Measurements from ENCODE around the gene TGIF2.

TGIF2 gene

GRCh38 chr20:36593347-36593929 lies 20.0 kb downstream of the TGIF2 start:
- DNase-seq (ENCODE audit: low read depth), result no peak
- H3K4me3 ChIP-seq (ENCODE audit: low read length), result no peak overlapping the region
- no peak for TF ChIP-seq CTCF (conservative IDR thresholded peaks at IDR 0.05; ENCODE audit: low read length)

- TF ChIP-seq CTCF (conservative IDR thresholded peaks at IDR 0.05; ENCODE audit: low read length), result no peak
- no peak for DNase-seq (ENCODE audit: low read depth)
- no peak overlapping the region for H3K4me3 ChIP-seq (ENCODE audit: low read length)
Observed at GRCh38 chr20:36599912-36600345, 26.5 kb downstream of the TGIF2 start.

GRCh38 chr20:36601540-36601939 lies 28.1 kb downstream of the TGIF2 start:
- DNase-seq (ENCODE audit: low read depth), result no peak
- TF ChIP-seq CTCF (conservative IDR thresholded peaks at IDR 0.05; ENCODE audit: low read length), result no peak
- H3K4me3 ChIP-seq (ENCODE audit: low read length), result no peak overlapping the region

GRCh38 chr20:36604952-36605398 lies 31.6 kb downstream of the TGIF2 start:
- no peak for TF ChIP-seq CTCF (conservative IDR thresholded peaks at IDR 0.05; ENCODE audit: low read length)
- DNase-seq (ENCODE audit: low read depth), result no peak

GRCh38 chr20:36605399-36606157 lies 32.2 kb downstream of the TGIF2 start, which contains the start of gene RAB5IF:
Gene RAB5IF, plus strand, starts transcription at chr20:36605779. Its CDS starts 173 bp downstream, at chr20:36605952.
- DNase-seq (ENCODE audit: low read depth), result peak; percentile 97
- TF ChIP-seq CTCF (conservative IDR thresholded peaks at IDR 0.05; ENCODE audit: low read length), result peak; percentile 84
- H3K4me3 ChIP-seq (ENCODE audit: low read length), result peak within 1 kb of the TSS; percentile 94

More at GRCh38 chr20:36604952-36605398, 31.6 kb downstream of the TGIF2 start:
- H3K4me3 ChIP-seq (ENCODE audit: low read length), result peak overlapping the region; percentile 49

- DNase-seq (ENCODE audit: low read depth), result peak; percentile 53
- no peak for TF ChIP-seq CTCF (conservative IDR thresholded peaks at IDR 0.05; ENCODE audit: low read length)
Observed at GRCh38 chr20:36606158-36607066, 33.0 kb downstream of the TGIF2 start.

More at GRCh38 chr20:36606158-36607066, 33.0 kb downstream of the TGIF2 start:
- H3K4me3 ChIP-seq (ENCODE audit: low read length), result peak overlapping the region; percentile 94
